HG03378 (cell line): ENCODE data around the gene FBXL16.

Experiments used
- ATAC-seq: cut with Tn5 transposase; IDR thresholded peaks from one replicate; pipeline ENCODE4 v1.9.1; 2021; ENCODE audit warnings: mild to moderate bottlenecking, moderate library complexity; ENCODE audit not compliant: unreplicated experiment

FBXL16 gene

DNA sequence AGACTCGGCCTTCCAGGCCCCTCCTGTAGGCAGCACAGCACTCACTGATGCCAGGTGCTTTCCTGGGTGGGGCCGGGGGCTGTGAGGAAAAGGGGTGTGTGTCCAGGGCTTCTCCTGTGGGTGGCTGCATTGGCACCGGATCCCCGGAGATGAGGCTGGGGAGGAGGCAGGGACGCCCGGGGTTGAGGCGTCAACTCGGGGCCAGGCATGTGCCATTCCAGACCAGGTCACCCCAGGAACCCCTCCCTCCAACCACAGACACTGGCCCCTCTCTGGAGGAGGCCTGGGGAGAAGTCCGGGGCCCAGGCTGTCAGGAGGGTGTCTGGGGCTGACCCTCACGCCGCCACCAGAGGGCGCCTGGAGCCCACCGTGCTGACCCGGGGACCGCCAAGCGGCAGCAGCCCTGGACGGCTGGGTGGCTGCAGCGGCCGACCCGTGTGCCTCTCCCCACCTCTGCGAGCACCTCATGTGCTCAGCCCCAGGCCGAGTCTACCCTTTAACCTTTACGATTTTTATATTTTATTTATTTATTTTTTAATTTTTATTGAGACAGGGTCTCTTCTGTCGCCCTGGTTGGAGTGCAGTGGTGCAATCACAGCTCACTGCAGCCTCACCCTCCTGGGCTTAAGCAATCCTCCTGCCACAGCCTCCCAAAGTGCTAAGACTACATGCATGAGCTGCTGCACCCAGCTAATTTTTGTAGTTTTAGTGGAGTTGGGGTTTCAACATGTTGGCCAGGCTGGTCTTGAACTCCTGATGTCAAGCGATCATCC is 6.1 kb upstream of the FBXL16 start:
- no peak for ATAC-seq

DNA sequence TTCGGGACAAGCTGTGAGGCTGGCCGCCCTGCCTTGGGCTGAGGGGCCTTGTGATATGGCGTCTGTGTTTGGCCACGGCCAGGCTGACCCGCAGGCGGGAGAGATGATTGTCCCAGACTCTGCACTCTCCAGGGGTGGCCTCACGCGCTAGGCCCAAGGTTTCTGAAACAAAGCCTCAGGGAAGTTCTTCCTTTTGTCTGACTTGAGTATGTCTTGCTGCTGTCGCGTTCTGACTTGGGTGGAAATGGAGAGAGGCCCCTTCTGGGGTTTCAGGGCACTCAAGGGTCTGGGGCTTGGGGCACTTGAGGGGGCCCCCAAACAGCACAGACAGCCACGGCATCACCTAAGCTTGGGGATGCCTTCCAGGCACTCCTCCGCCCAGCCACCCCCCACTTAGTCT is 5.5 kb upstream of the FBXL16 start:
- ATAC-seq = no peak

DNA sequence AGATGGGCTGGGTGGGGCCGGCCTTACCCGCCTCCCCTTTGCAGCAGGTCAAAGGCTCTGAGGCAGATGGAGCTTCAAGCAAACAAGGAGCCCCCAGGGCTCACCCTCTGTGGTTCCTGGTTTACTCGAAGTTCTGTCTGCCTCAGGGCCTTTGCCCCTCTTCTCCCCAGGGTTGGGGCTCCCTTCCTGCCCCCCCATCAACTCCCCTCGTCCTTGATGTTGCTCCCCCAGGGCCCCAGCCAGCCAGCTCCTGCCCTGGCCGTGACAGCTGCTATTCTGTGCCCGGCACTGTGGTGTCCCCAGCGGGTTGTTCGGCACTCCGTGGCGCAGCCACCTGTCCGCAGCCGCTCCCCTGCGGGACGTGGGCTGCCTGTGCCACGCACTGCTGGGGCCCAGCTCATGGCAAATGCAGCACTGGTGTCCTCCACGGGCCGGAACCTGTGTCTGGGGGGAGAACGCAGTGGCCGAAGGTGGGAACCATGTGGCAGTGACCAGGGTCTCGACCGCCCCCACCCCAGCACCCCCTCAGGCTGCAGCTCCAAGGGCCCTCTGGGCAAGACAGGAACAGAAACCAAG is 5.0 kb upstream of the FBXL16 start:
- ATAC-seq = no peak

DNA sequence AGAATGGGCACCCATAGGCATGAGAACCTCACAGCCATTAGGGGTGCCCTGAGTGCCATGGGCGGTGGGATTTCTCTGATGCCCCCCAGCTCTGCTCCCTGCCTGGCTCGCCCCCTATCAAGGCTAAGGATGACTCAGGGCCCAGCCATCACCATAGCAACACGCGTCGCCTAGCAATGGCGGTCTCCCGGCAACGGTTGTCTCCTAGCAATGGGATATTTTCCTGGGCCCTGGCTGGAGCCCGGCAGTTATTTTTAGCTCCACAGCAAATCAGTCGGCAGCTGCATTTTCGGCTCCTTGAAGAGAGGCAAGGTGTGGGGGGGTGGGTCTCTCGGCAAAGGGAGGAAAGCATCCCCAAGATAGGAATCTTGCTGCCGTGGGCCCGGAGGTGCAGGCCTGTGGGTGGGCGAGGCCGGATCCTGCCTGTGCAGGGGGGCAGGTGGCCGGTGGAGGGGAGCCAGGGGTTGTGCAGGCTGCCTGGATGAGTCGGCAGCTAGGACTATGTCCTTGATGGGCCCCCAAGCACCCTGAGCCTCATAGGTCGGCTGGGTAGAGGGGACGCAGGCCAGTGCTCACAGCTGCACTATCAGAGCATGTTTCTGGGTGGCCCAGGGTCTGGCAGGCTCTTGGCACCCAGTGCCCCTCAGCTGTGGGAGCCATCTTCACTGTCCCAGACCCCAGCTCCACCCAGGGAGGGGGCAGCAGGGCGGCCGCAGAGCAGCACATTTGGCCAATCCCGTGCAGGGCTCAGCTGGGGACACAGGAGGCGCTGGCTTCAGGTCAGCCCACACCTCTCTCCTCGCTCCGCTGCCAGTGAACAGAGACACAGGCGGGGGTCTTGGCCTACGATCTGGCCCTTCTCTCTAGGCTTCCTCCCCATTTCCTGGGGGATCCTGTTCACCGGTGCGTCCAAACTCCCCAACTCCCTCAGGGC is 4.2 kb upstream of the FBXL16 start:
- ATAC-seq = no peak

DNA sequence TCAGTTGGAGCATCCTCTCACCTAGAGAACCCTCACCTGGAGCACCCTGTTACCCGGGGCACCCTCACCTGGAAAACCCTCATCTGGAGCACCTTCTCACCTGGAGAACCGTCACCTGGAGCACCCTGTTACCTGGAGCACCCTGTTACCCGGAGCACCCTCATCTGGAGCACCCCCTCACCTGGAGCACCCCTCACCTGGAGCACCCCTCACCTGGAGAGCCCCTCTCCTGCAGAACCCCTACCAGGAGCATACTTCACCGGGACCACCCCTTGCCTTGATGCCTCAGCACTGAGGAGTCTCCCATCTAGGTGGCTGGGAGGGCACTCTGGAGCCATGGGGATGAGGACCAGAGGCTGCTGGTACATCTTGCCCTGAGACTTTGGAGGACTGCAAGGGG is 3.4 kb upstream of the FBXL16 start:
- ATAC-seq = no peak

DNA sequence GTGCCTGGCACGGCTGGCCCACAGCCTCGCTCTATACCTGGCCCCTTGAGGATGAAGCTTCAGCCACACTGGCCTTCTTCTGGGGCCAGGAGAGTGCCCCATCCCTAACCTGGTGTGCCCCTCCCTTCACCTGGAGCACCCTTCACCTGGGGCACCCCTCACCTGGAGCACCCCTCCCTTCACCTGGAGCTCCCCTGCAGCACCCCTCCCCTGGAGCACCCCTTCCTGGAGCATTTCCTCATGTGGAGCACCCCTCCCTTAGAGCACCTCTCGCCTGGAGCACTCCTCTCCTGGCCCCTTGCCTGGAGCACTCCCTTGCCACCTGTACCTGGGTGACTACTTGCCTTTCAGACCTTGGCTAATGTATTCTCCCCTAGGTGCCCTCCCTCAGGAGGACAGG is 2.4 kb upstream of the FBXL16 start:
- no peak for ATAC-seq

DNA sequence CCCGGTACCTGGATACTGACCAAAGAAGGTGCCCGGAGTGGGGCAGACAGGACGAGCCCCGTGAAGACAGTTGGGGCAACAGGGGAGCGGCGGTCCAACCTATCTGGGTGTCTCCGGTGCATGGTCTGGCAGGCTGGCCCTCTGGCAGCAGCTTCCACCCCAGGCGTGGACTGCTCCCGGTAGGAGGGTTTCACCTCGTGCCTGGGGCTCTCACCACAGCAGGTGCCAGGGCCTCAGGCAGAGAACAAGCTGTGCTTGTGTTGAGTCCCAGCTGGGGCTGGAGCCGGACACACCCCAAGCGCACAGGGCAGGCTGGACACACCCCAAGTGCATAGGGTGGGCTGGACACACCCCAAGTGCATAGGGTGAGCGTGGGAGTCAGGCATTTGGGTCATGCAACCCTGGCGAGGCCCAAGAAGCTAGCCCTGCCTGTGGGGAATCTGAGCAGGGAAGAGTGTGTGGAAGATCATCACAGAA is 1.5 kb upstream of the FBXL16 start:
- ATAC-seq = no peak

DNA sequence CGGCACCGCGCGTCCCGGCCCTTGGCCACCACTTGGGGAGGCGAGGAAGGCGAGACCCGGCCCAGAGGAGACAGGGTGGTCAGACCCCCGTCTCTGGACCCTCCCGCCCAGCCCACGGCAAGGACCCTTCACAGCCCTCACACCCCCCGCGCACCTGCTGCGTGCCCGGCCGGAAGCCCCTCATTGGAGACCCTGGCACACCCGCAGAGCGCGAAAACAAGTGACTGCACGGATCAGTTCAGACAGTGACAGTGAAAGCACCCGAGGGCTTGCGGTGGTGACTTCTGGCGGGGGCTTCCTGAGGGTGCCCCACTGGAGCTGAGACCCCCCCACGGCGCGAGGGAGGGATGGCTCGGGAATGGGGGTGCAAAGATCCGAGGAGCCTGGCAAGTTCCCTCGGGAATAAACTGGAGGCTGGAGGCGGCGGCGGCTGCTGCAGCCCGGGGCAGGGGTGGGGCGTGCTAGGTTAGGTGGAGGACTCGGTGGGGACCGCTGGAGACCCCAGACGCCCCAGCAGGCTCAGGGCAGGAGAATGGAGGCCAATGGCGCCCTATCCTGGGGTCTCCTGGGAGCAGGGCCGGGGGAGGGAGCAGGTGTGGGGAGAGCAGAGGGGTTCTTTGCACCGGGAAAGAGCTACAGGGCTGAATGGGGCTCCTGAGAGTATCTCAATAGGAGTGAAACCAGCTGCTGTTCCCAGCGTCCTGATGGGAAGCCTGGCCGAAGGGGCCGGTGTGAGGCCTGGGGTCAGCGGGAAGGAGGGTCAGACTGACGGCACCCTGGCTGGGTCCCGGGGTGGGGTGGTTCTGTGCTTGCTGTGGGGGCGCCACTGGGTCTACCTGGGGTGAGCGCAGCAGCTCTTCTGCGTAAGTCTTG is 824 bp upstream of the FBXL16 start:
- ATAC-seq = no peak

DNA sequence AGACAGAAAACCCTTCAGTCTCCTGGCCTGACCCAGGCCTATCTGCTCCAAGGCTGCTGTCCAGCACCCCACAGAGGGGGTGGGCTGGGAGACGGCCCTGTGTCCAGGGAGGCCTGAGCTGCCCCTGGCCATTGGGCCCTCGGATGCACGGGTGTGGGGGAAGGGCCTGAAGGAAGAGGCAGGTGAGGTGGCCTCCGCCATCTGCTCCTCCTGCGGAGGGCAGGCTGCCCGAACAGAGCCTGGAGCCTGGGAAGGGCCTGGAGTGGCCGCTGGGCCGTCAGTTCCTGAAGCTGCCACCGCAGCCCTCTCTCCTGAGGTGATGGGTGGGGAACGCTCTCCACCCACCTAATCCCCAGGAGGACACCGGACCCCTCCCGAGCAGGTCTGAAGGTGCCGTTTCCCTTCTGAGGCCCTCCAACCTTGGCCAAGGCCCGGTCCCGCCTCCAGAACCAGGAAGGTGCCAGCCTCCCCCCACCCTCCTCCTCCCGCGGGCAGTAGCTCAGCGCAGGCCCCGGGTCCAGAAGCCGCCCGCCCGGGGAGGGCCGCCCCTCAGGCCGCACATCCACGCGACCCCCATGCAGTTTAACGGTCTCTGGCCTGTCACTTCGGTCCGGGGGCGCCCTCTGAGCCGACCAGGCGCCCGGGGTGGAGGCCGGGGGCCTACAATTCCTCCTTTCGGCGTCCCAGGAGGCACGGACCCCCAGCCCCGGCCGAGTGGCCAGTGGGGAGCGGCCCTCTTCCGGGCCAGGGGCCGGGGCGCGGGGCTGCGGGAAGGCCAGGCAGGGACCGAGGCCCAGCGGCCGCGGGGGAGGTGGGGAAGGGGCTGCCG is 835 bp downstream of the FBXL16 start:
- ATAC-seq = no peak

DNA sequence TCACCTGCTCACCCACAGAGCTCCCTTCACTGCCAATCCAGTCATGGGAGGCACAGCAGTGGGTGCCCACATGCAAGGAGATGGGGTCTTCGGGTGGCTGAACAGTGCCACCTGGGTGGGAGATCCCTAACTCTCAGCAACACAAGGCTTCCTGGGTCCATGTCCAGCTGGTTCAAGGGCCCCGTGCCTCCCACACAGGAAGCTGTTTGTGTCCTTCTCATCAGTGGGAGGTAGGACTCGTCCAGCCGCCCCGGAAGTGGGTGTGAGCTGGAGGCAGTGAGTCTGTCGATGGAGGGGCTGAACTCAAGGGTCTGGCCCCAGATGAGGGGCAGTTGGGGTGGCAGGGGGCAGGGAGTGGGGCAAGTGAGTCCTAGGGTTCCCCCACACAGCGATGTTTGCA is 1.6 kb downstream of the FBXL16 start:
- ATAC-seq = no peak

DNA sequence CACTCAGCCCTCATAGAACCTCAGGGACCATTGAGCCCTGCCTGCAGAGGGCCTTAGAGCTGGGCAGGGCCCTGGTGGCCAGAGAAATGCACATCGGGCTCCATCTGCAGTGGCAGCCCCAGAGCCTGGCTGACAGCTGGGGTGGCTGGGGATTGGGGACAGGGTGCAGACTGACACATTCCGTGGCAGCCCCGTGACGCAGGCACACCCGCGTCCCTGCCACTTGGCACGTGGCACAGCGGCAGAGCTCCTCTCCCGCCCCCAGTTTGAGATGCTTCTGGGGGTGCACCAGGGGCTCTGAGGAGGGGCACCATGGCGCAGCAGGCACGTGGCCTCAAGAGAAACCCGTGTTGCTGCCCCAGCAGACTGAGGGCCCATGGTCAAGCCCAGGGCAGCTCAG is 2.2 kb downstream of the FBXL16 start:
- ATAC-seq = no peak

DNA sequence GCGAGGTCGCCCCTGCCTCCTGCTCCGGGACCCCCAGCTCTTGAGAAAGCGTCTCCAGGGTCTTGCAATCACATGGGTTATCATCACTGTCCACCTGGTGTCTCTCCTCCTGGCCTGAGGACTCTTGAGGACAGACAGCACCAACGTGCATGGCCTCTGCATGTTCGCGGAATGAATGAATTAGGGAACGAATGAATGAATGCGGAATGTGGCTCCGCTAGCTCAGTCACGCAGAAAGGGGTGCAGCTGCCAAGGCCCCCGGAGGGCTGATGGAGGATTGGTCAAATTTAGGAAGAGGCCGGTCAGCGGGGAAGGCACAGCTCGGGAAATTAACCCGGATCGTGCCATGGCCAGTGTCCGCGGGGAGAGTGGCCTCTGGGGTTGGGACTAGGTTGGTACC is 3.3 kb downstream of the FBXL16 start:
- ATAC-seq = no peak

DNA sequence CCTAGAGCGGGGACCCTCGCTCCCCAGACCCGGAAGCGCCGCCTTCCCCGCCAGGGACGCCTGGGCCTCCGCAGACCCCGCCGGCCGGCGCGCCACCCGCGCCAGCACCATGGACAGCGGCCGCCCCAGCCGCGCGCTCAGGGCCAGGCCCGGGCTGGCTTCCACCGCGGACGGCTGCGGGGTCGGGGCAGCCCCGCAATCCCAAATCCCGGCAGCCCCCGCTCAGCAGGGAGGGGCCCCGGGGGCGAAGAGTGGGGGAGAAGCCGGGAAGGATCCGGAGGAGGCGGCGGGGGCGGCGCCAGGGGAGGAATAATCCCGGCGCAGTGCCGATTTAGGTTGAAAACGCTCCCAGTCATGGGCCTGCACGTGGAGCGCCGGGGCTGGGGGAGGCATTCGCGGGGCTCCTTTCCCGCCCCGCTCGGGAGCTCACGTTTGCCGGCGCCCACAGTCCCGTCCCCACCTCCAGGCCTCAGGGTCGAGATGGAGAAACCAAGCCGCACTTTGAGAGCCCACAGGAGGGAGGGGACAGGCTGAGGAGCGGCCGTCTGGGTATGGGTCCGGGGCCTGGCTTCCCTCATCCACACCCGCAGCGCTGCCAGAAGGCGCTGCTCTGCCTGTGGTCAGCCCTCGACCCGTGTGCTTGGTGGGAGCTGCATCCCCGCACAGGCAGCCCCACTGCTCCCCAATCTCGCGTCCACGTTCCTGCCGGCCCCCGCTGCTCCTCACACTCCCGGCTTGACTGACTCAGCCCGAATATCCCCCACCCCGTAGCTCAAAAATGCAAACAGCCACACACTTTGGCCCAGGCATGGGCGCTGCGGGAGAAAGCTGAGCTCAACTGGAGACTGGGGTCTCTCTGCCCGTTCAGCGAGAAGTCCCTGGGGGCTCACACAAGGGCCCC is 4.7 kb downstream of the FBXL16 start:
- ATAC-seq = no peak

DNA sequence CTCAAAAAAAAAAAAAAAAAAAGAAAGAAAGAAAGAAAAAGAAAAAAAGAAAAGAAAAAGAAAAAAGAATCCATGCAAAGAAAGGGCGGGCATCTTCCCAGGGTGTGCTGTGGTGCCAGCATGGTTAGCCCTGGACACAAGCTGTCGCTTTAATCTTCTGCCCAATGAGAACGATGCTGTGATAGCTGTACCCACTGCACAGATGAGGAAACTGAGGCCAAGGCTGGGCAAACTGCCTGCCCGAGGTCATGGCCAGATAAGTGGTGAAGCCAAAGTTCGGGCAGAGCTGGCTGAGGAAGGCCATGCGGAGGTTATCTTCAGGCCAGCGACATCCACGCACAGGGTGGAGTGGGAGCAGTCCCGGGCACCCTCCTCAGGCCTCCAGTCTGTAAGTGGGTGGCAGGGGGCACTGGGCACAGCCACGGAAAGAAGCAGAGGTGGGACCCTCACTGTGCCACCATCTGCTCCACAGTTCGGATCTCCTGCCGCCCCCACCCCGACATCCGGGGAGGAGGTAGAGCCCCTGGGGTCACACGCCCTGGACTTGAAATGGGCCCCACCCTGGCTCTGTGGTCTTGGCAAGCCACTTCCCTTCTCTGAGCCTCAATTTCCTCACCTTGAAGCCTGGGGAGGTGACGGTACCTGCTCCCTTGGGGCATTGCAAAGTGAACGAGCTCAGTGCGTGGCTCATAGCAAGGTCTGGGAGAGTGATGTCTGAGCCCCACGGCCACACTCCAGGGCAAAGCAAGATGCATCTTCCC is 6.5 kb downstream of the FBXL16 start:
- ATAC-seq = no peak

DNA sequence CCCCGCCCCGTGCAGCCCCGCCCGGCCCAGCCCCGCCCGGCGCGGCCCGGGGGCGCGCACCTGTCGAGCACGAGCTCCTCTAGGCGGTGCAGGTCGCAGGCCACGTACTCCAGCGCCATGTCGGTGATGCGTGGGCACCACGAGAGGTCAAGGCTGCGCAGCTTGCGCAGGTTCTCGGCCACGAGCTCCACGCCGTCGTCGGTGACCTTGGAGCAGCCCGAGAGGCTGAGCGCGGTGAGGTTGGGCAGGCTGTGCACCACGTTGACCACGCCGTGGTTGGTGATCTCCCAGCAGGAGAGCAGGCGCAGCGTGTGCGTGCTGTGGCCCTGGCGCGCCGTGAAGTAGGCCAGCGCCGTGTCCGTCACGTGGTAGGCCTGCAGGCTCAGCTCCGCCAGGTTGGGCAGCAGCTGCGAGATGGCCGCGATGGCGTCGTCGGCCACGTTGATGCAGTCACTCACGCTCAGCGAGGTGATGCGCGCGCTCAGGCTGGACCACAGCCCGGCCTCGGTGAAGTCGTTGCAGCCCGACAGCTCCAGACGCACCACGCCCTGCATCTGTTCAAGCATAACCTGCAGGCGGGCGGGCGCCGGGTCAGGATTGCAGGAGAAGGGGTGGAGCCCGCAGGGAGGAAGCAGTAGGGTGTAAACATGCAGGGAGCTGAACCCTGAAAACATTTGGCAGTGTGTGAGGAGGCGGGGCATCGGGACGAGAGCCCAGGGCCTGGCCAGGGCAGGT is 10.1 kb downstream of the FBXL16 start:
- no peak for ATAC-seq

DNA sequence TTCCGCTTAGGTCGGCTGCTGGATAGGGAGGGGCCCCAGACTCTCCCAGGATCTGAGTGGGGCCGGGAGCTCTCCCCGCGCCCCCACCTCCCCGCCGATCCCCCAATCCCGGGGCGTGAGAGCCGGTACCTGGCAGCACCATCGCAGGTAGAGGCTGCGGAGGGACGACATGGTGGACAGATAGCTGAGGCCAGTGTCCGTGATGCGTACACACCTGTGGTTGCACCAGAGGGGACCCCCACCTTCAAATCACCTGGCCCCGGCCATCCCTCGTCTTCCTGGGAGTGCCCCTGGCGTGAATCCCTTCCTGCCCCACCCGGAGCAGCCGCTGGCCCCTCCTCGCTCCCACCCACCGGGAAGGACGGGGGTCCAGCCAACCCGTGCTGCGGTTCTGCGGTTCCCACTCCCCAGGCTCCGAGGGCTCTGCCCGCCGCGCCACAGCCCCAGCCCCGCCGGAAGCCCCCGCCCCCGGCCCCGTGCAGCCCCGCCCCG is 10.7 kb downstream of the FBXL16 start:
- ATAC-seq = no peak

DNA sequence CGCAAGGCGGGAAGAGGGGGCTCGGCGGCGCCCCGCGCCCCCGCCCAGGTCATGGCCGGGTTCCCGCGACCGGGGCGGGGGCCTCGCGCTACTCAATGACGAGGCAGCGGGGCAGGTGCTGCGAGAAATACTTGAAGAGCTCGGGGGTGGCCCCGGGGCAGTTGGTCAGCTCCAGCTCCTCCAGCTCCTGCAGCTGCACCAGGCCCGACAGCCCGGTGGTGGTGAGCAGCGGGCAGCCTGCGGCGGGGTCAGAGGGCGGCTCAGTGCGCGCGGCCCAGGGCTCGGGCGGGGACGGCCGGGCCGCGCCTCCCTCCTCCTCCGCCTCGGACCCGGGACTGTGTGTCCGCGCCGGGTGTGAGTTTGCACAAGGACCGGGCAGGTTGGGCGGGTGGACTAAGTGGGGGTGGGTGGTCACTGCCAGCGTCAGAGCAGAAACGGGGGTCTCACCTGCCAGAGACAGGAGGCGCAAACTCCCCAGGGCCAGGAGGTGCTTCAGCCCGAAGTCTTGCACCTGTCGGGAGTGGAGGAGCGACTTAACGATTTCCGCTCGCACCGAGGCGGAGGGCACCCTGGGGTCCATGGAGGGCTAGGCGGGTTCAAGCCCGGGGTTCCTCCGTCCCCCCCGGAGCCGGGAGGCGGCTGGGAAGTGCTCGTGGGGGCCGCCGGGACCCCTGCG is 11.3 kb downstream of the FBXL16 start:
- no peak for ATAC-seq
